AG04450 (cell line): ENCODE data around the gene OR1N1. TPM values are rescaled to one million over a fixed set of nuclear protein-coding genes. Genes with fewer than 3 reads are reported as not detected.

Source experiments
- polyA plus RNA-seq: library from polyadenylated mRNA; depleted of rRNA; stranded (reverse); fragments of >200 nt; gene quantifications from 2 replicates; pipeline ENCODE4 v1.2.3, GENCODE V29; 2011; rRNA removed

OR1N1 gene
- polyA plus RNA-seq, 1 experiment = not detected

Other genes starting within 250 kb of the OR1N1 start
- 78.3 and 83.1 TPM in 2 replicates for gene PTGS1, start 156.3 kb downstream of the OR1N1 start, polyA plus RNA-seq
- gene OR1J1, start 49.4 kb downstream of the OR1N1 start, polyA plus RNA-seq = not detected in 2 replicates
- gene OR1J2, start 16.5 kb downstream of the OR1N1 start, polyA plus RNA-seq = 0.10 TPM in 1 of 2 replicates, not detected in the other
- 0.10 and 0.11 TPM in 2 replicates for gene OR1J4, start 8.2 kb downstream of the OR1N1 start, polyA plus RNA-seq
- not detected in 2 replicates for gene OR1N2, start 25.8 kb upstream of the OR1N1 start, polyA plus RNA-seq
- gene OR1L8, start 56.1 kb upstream of the OR1N1 start, polyA plus RNA-seq = 0.09 TPM in 1 of 2 replicates, not detected in the other
- 0.14 and 0.31 TPM in 2 replicates for gene OR1Q1, start 87.4 kb upstream of the OR1N1 start, polyA plus RNA-seq
- not detected in 2 replicates for gene OR1B1, start 130.3 kb upstream of the OR1N1 start, polyA plus RNA-seq
- gene OR1L1, start 134.4 kb upstream of the OR1N1 start, polyA plus RNA-seq = not detected in 2 replicates
- gene OR1L3, start 147.8 kb upstream of the OR1N1 start, polyA plus RNA-seq = not detected in 2 replicates
- not detected in 2 replicates for gene OR1L4, start 196.7 kb upstream of the OR1N1 start, polyA plus RNA-seq
- gene OR1L6, start 215.0 kb upstream of the OR1N1 start, polyA plus RNA-seq = not detected in 2 replicates